GM21528 (cell line): ENCODE data around the gene SPIN1.
A peak's percentile ranks its signal among the peaks of the same experiment; 100 is the strongest.

Experiments
- ATAC-seq: cut with Tn5 transposase; IDR thresholded peaks from one replicate; pipeline ENCODE4 v1.9.1; 2021; ENCODE audit warnings: mild to moderate bottlenecking, moderate library complexity; ENCODE audit not compliant: unreplicated experiment, low FRiP score

Gene SPIN1

DNA sequence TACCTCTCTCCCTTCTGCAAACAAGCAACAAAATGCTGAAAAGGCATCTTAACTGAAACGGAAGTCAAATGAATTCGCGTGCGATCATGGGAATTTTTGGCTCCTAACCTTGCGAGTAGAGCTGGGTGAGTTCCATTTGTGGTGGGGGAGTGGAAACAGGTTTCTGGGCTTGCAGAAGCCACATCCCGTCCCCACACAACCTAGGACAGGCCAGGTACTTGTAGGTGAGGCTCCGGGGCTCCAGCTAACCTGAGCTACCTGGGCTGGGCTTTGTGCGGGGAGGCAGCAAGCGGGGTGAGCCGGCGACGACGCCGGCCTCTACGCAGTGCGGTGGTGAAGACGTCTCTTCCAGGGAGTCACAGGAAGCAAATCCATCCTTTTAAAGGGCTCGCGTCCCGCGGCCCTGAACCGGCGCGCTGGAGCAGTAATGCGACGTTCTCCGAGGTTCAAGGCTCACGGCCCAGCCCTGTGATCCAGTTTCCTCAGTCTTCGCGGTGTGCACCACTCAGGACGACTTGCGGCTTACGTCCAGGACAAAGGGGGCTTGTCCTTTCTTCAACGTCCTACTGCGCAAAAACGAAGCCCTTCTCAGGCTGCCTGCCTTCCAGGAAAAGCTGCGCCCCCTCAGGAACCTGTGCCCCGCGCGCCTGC, 567 bp upstream of the SPIN1 start:
- ATAC-seq, result peak; percentile 16

DNA sequence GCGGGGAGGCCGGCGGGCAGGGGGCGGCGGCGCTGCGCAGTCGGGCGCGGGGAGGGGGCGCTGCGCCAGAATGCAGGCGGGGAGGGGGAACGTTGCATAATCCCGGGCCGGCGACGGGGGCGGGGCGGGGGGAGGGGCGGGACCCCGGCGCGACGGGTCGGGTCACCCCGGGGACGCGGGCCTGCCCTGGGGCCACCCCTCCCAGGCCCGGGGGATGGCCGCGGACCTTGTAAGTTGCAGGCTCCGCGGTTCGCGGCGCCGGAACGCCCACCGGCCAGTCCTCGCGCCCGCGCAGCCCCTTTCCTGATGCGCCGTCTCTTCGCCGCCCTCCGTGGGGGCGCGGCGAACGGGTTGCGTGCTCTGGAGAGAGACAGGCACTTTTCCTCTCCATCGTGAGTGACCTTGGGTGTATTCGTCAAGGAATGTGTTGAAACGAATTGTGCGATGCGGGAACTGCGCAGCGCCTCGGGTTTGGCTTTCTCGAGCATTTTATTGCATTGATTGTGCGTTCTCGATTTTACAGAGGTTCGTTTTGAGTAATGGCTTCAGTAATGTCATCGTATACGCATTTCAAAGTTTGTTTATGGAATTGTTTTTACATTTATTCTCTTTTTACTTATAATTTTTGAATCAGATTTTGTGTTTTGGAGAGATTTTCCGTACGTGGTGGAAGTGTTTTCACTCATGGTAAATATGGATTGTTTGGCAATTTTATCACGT, 802 bp downstream of the SPIN1 start:
- ATAC-seq, result peak; percentile 38

DNA sequence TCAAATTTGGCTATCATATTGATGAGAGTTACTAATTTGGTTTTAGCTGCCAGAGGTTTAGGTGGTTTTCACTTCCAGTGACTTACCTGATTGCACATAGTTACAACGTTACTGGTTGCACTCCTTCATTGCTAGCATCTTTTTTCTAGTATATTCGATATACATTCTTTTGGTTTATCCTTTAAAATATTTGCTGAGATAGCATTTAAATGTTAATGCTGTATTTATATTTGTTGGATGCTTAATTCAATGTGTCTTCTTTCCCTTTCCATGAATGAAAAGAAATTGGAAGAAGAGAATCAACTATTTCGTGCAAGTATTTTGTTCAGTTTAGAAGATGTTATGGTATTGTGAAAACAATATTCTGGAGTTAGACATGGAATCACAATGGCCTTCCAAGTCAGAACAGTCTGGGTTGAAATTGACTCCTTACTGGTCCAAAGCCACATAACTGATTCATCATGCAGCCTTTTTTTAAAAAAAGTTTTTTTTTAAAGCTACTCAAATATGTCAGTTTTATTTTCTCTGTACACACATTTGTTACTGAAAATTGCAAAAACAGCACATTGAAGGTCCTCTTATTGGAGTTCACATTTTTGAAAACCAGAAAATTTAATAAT, 2.2 kb downstream of the SPIN1 start:
- ATAC-seq, result no peak

DNA sequence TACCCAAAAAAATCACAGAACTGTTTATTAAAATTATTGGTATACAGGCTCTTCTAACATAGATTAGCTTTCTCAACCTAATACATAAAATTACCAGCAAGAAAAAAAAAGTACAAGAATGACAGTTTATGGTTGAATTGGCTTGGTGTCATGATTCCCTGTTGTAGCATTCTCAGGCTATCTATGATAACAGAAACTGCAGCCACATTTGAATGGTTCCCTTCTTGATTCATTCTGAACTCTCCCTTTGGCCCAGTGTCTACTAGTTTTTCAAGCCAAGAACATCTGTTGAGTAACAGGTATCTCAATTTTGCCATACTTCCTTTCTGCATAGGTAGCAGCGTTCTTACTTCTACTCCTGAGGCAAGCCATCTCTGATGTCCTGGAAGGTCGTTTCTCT, 3.0 kb downstream of the SPIN1 start:
- ATAC-seq, result no peak

DNA sequence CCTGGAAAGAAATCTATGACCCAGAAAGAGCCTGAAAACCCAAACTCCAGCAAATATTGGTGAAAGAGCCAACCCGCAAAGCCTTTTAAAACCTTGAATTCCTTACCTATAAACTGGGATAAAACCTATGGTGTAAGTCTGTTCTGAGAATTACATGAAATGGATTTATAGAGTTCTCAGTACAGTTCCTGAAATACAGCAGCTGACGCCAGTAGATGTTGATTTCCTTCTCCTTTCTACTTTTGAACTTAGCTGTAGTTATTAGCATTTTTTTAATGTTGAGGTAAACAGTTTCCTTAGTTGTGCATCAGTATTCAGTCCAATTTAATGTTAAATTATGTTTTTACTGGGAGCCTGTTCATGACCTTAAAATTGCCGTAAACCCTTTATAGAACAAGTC, 3.7 kb downstream of the SPIN1 start:
- no peak for ATAC-seq

DNA sequence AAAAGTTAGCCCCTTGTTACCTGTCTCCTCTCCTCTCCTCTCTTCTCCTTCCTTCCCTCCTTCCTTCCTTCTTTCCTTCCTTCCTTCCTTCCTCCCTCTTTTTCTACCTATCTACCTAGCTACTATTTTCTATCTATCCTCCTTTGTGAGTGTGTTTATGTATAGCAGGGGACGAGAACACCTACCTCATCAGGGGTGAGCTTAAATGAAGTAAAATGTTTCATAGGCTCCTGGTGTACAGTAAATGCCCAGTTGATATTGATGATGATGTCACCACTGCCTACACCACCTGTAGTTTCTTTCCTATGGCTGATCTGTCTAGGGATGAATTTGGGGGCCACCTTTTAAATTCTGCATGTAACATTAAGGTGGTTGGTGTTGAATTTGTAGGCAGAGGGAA, 4.3 kb downstream of the SPIN1 start:
- ATAC-seq, result no peak

DNA sequence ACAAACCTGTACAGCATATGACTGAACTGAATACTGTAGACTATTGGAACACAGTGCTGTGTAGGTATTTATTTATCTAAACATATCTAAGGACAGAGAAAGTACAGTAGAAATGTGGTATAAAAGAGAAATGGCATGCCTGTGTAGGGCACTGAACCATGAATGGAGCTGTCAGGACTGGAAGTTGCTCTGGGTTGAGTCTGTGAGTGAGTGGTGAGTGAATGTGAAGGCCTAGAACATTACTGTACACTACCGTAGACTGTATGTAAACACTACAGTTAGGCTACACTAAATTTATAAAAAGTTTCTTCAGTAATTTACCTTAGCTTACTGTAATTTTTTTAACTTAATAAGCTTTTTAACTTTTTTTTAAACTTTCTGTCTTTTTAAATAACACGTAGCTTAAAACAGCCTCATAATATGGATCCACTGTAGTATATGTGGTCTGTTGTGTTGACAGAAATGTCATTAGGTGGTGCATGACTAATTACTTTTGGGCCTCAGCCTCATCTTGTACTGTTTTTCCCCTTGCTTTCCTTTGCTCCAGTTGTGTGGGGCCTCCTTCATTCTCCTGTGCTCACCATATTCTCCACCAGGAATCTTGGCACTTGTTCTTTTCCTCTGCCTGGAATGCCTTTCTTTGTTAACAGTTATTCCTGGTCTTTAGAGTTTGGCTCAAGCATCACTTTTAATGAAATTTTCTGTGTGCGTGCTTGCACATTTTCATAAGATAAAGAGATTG, 8.8 kb downstream of the SPIN1 start:
- no peak for ATAC-seq

DNA sequence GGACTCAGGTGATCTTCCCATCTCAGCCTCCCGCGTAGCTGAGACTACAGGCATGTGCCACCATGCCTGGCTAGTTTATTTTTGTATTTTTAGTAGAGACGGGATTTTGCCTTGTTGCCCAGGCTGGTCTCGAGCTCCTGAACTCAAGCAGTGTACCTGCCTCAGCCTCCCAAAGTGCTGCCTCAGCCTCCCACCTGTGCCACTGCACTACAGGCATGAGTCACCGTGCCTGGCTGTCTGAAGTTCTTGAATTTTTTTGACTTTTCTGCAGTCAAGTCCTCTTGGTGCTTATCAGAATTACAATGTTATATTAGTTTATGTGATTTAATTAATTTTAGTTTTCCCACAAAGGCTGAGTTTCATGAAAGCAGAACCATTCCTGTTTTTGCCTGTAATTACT, 9.8 kb downstream of the SPIN1 start:
- no peak for ATAC-seq

DNA sequence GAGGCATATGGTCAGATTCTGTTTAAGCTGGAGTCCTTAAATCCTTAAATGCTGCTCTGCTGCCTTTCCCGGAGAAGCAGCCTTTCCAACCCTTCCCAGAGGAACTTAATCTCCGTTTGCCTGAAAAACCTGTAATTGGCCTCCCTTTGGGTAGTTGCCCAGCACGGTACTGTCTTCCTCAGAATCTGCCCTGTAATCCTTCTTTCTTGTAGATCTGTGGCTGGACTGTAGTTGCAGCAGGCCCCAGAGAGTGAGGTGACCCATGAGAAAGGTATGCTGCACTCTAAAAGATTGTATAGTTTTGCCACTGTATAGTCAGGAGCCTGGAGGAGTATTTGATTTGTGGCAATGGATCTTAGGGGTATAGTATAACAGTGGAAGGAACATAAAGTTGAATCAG, 11.7 kb downstream of the SPIN1 start:
- no peak for ATAC-seq

DNA sequence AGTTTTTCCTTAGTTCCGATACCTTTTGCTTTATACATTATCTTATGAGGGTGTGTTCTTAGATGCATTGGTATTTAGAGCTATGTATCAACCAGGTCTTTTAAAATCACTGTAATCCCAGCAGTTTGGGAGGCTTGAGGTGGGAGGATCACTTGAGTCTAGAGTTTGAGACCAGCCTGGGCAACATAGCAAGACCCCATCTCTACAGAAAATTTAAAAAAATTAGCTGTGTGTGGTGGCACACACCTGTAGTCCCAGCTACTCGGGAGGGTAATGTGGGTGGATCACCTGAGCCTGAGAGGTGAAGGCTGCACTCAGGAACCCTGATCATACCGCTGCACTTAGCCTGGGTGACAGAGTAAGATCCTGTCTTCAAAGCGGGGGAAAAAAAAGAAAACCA, 15.1 kb downstream of the SPIN1 start:
- ATAC-seq, result no peak

DNA sequence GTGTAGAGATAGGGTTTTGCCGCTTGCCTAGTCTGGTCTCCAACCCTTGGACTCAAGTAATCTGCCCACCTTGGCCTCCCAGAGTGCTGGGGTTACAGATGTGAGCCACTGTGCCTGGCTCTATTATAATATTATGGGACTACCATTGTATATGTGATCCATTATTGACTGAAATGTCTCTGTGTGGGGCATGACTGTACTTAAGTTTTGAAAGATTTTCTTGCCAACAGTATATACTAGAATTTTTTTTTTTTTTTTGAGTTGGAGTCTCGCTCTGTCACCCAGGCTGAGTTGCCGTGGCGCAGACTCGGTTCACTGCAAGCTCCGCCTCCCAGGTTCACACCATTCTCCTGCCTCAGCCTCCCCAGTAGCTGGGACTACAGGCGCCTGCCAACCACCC, 17.8 kb downstream of the SPIN1 start:
- ATAC-seq, result no peak

DNA sequence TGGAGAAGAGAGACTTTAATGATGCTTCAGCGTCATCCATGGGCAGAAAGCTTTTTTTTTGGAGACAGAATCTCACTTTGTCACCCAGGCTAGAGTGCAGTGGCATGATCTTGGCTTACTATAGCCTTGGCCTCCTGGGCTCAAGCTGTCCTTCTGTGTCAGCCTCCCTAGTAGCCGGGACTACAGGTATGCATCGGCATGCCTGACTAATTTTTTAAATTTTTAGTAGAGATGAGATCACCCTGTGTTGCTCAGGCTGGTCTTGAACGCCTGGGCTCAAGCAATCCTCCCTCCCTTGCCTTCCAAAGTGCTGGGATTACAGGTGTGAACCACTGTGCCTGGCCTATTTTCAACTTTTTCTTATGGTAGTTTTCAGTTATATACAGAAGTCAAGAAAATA, 23.2 kb downstream of the SPIN1 start:
- no peak for ATAC-seq

DNA sequence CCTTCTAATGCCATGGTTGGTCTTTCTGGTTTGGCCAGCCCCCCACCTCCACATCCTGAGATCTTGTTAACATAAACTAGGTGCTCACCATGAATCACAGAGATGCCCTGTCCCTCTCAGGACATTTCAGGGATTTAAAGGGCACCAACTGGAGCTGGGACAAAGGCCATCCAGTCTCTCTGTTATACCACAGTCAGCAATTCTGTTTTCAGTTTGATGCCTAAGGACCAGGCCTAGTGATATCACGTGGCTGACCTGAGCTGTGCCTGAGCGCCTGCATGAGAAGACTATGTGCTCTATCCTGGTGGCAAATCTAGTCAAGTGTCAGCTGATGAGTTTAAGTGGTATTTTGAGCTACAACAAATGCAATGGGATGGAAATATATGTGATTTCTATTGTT, 26.1 kb downstream of the SPIN1 start:
- ATAC-seq, result no peak

DNA sequence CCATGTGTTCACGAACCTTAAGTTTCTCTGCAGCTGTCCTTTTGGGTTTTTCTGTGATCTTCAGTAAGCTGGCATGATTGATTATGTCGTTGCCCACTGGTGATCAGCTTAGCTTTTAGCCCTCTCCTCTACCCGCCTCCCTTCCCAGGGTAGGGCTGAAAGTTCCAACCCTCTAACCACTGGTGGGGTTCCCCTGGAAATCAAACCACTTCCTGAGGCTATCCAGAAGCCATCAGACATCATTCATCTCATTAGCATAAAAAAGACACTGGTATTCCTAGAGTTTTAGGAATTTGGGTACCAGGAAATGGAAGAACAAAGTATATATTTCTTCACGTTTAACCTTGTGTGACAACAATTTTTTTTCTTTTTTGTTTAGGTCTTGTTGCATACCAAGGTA, 29.8 kb downstream of the SPIN1 start:
- no peak for ATAC-seq

DNA sequence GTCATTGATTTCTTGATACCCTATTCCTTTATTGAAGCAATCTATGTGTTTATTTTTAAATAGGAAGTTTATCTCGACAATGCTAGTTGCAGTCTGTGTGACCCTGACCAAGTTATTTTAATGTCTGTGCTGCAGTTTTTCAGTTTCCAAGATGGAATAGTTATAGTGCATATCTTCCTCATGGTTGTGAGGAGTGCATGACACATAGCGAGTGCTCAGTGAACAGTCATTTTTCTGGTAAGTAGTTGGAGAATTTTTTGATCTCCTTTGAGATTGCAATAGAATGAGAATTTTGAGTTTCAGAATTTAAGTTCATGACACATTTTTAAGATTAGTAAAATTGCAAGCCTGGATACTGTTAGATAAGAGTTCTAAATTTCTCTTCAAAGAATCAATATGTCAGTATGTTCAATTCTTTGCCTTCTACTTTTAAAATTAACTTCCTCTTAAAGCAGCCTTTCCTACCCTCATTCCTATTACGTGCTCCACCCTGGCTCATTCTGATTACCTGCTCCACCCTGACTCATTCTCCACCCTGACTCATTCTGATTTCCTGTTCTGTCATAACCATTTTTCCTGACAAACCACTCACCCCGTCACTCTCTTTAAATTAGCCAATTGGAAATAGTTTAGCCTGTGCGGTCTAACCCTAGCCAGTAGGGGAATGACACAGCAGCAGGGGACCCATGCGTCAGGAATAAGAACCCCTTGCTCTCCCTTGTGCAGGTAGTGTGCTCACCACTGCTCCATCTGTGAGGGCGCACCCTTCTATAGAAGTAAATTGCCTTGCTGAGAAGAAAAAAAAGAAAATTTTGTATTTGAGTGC, 30.7 kb downstream of the SPIN1 start:
- ATAC-seq, result no peak

DNA sequence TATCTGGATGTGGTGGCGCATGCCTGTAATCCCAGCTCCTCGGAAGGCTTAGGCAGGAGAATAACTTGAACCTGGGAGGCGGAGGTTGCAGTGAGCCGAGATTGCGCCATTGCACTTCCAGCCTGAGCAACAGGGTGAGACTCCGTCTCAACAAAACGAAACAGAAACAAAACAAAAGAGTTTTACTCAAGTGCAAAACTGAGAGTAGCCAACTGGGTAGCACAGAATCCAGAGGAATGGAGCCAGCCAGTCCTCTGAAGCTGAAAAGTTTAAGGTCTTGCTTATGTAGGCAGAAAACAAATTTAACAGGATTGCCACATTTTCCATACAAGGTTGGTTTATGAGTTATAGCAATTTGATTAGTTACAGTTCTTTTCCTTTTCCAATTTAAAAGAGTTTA, 32.0 kb downstream of the SPIN1 start:
- ATAC-seq, result no peak

DNA sequence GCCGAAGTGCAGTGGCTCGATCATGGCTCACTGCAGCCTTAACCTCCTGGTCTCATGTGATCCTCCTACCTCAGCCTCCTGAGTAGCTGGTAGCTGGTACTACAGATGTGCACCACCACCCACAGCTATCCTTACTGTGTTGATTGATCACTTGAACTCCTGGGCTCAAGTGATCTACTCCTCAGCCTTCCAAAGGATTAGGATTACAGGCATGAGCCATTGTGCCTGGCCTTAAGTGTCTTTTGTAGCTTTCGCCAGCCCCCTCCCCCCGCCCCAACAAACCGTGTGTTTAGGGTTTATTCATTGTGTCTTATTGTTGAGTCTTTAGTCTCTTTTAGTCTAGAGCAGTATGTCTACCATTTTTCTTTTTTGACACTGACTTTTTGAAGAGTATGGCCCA, 33.1 kb downstream of the SPIN1 start:
- ATAC-seq, result no peak

DNA sequence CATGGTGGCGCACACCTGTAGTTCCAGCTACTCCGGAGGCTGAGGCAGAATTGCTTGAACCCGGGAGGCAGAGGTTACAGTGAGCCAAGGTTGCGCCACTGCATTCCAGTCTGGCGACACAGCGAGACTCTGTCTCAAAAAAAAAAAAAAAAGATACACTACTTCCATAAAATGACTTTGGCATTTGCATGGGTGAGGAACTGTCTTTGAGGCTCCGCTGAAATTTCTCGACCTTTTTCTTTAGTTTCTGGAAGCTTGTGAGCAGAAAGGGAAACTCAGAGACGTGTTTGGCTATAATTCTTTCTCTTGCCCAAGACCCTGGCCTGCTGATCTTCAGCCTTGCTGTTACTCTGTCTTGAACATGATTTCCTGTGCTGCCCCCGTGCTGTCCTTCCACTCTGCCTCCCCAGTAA, 37.3 kb downstream of the SPIN1 start:
- no peak for ATAC-seq

DNA sequence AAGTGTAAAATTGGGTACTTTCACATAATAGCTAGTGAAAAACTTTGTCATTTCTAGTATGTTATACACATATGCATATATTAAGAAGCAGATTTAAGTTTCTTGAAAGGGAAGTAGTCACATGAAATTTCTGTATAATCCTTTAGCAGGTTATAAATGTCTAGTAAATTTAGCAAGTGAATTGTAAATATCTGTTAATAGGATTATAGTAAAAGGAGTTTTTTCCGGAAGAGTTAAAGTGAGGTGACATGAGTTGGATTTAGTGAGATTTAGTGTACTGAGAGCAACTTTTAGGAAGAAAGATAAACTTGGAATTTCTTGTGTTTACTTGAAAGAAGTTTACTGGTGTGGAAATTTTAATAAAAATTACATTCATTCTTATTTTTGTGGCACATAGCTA, 38.4 kb downstream of the SPIN1 start:
- no peak for ATAC-seq

DNA sequence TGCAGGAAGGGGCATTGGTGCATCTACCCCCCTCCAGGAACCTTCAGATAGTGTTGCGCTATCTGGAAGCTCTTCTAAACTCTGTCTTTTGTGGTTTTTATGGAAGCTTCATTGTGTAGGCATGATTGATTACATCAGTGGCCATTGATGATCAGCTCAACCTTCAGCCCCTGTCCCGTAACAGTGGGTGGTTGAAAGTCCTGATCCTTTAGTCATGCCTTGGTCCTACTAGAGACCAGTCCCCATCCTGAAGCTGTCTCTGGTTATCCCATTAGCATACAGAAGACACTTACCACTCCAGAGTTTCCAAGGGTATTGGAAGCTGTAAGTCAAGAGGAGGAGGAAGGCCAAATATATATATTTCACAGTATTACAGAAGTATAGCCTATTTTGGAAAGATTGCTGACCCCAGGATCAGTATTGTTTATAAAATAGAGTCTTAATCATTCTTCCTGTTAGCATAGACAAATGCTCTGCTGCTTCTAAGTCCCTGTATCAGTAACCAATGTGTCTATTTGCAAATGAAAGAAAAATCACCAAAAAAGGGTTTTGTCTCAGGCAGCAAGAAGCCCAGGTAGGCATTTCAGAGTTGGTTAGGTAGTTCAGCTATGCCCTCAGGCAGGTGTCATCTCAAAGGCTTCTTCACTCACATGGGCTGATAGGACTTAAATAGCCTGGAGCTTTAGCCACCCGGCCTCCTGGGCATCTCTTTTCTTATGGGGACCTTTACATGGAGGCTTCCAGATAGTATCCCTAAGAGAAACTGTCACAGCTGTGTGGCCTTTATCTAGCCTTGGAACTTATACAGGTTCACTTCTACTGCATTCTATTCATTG, 41.6 kb downstream of the SPIN1 start:
- no peak for ATAC-seq
